Glutamatergic neuron (in vitro differentiated cells): ENCODE data around the gene DDX24. TPM values are rescaled to one million over a fixed set of nuclear protein-coding genes. Genes with fewer than 3 reads are reported as not detected.
A peak's percentile ranks its signal among the peaks of the same experiment; 100 is the strongest.

Source experiments
- DNase-seq: peaks from one replicate; pipeline ENCODE4 v3.0.0; 2022
- H3K27ac Mint-ChIP-seq: one replicate; pipeline ENCODE4 v1.8.0; 2020; ENCODE audit warnings: mild to moderate bottlenecking, mixed read lengths, inconsistent platforms; ENCODE audit not compliant: unreplicated experiment
- H3K27me3 Mint-ChIP-seq: one replicate; pipeline ENCODE4 v1.8.0; 2020; ENCODE audit warnings: mild to moderate bottlenecking, moderate library complexity, mixed read lengths, inconsistent platforms; ENCODE audit not compliant: unreplicated experiment
- H3K36me3 Mint-ChIP-seq: one replicate; pipeline ENCODE4 v1.8.0; 2020; ENCODE audit warnings: mild to moderate bottlenecking, mixed read lengths, inconsistent platforms; ENCODE audit not compliant: unreplicated experiment
- H3K4me1 Mint-ChIP-seq: one replicate; pipeline ENCODE4 v1.8.0; 2020; ENCODE audit warnings: mild to moderate bottlenecking, low read depth, mixed read lengths, inconsistent platforms; ENCODE audit not compliant: unreplicated experiment
- H3K4me3 Mint-ChIP-seq: one replicate; pipeline ENCODE4 v1.8.0; 2020; ENCODE audit warnings: mild to moderate bottlenecking, mixed read lengths, inconsistent platforms; ENCODE audit not compliant: unreplicated experiment
- H3K9me3 Mint-ChIP-seq: one replicate; pipeline ENCODE4 v1.8.0; 2020; ENCODE audit warnings: mild to moderate bottlenecking, moderate library complexity, mixed read lengths, inconsistent platforms; ENCODE audit not compliant: unreplicated experiment
- CTCF ChIP-seq: fragments of 200-600 bp; sonication (generic); IDR thresholded peaks from one replicate; pipeline ENCODE4 v1.5.0; 2021; ENCODE audit not compliant: partially characterized antibody, unreplicated experiment
- total RNA-seq: library from RNA; stranded (reverse); fragmentation: NEBNext Ultra II Directional; extraction: Animal tissue kit (Norgen Biotek cat#: 25700); gene quantifications from one replicate; pipeline ENCODE4 v1.2.1, GENCODE V29; 2021; ENCODE audit not compliant: unreplicated experiment

DDX24 gene
- total RNA-seq, 1 donor from 2014 or later, result 257 TPM

GRCh38 chr14:94043756-94044475 is 37.1 kb downstream of the DDX24 start:
- DNase-seq, result no peak
- H3K9me3 Mint-ChIP-seq, result peaks cover 14% of the 10 kb centered on the region
- H3K36me3 Mint-ChIP-seq, result peaks cover 4% of the 10 kb centered on the region
- H3K4me1 Mint-ChIP-seq, result peaks cover 6% of the 10 kb centered on the region
- TF ChIP-seq CTCF, result no peak
- peak overlapping the region; percentile 20 for H3K4me3 Mint-ChIP-seq
- peak overlapping the region; percentile 79 for H3K27ac Mint-ChIP-seq
- H3K27me3 Mint-ChIP-seq, result peaks cover 10% of the 10 kb centered on the region

- H3K36me3 Mint-ChIP-seq, result peaks cover 4% of the 10 kb centered on the region
- no peak for TF ChIP-seq CTCF
- H3K4me1 Mint-ChIP-seq, result peaks cover 6% of the 10 kb centered on the region
- H3K4me3 Mint-ChIP-seq, result peak overlapping the region; percentile 20
- peaks cover 10% of the 10 kb centered on the region for H3K27me3 Mint-ChIP-seq
- DNase-seq, result no peak
- H3K27ac Mint-ChIP-seq, result peak overlapping the region; percentile 79
- peaks cover 13% of the 10 kb centered on the region for H3K9me3 Mint-ChIP-seq
Measured at GRCh38 chr14:94043111-94043755, 37.8 kb downstream of the DDX24 start.

- no peak for TF ChIP-seq CTCF
- peaks cover 11% of the 10 kb centered on the region for H3K9me3 Mint-ChIP-seq
- peaks cover 4% of the 10 kb centered on the region for H3K36me3 Mint-ChIP-seq
Measured at GRCh38 chr14:94042433-94043091, 38.4 kb downstream of the DDX24 start.

GRCh38 chr14:94041551-94042346 is 39.3 kb downstream of the DDX24 start:
- Mint-ChIP-seq H3K4me3 (no peak overlapping the region), H3K27me3 (peaks cover 10% of the 10 kb centered on the region), H3K4me1 (peaks cover 7% of the 10 kb centered on the region), H3K36me3 (peaks cover 4% of the 10 kb centered on the region), H3K9me3 (peaks cover 11% of the 10 kb centered on the region), H3K27ac (no peak overlapping the region)
- DNase-seq, result no peak
- no peak for TF ChIP-seq CTCF

More at GRCh38 chr14:94042433-94043091, 38.4 kb downstream of the DDX24 start:
- no peak overlapping the region for H3K4me3 Mint-ChIP-seq
- peaks cover 6% of the 10 kb centered on the region for H3K4me1 Mint-ChIP-seq
- DNase-seq, result no peak
- peaks cover 10% of the 10 kb centered on the region for H3K27me3 Mint-ChIP-seq
- no peak overlapping the region for H3K27ac Mint-ChIP-seq
